PC-9 (cell line): ENCODE results near the gene UVSSA.

Source experiments
- EZH2 ChIP-seq: fragments of 200-600 bp; sonication (generic); IDR thresholded peaks from 2 replicates; pipeline ENCODE4 v1.8.0; 2017; ENCODE audit warnings: antibody characterized with exemption, low read depth
- TF ChIP-seq, protein P1 (sequence below): fragments of 200-600 bp; sonication (generic); conservative IDR thresholded peaks from 2 replicates; pipeline ENCODE4 v1.6.1; 2017; ENCODE audit warnings: mixed run types, antibody characterized with exemption, mild to moderate bottlenecking, moderate library complexity

DNA sequence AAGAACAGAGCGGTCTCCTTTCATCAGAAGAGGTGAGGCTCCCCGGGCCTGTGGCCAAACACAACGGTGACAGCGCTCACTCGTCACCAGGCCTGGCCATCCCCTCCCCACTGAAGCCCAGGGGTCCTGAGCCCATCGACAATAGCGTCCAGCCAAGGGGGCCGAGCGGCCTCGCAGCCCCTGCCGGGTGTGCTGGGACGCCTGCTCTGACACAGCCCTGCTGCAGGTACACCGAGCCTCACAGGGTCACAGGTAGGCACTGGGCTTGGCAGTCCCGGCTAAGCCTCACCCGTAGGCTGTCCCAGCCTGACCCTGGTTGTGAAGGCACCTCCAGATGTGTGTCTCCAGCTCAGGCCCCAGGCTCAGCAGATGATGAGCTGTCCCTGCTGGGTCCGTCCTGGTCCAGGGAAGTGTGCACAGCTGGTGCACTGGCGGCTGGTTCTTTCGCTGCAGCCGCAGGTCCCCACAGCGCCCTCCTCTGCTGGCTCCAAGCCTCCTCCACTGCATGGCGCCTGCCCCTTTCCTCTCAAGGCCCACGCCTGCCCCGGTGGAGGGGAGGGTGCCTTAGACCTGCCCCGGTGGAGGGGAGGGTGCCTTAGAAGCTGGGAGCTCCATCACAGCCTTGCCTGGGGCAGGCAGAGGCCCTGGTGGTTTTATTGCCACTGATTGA lies 21.5 kb downstream of the UVSSA start:
- TF ChIP-seq, protein P1, sequence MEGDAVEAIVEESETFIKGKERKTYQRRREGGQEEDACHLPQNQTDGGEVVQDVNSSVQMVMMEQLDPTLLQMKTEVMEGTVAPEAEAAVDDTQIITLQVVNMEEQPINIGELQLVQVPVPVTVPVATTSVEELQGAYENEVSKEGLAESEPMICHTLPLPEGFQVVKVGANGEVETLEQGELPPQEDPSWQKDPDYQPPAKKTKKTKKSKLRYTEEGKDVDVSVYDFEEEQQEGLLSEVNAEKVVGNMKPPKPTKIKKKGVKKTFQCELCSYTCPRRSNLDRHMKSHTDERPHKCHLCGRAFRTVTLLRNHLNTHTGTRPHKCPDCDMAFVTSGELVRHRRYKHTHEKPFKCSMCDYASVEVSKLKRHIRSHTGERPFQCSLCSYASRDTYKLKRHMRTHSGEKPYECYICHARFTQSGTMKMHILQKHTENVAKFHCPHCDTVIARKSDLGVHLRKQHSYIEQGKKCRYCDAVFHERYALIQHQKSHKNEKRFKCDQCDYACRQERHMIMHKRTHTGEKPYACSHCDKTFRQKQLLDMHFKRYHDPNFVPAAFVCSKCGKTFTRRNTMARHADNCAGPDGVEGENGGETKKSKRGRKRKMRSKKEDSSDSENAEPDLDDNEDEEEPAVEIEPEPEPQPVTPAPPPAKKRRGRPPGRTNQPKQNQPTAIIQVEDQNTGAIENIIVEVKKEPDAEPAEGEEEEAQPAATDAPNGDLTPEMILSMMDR: no peak
- no peak for TF ChIP-seq EZH2
